Right lung (tissue), 5 donors: ENCODE data around the gene PTPRD. TPM values are rescaled to one million over a fixed set of nuclear protein-coding genes. Genes with fewer than 3 reads are reported as not detected.

Experiments used
- DNase-seq, 2 donors: peaks; one replicate each; pipeline ENCODE4 v3.0.0-alpha.2; 2013
- polyA plus RNA-seq, 5 donors: library from polyadenylated mRNA; unstranded; fragments of 120-200 nt; gene quantifications; one replicate each; pipeline versions ENCODE4 v1.2.1 to v1.2.3, GENCODE V29; 2013; ENCODE audit warnings: inconsistent platforms in 1 of 5, low replicate concordance in 1 of 5; ENCODE audit not compliant: insufficient read length in 5 of 5, insufficient read depth in 1 of 5

The PTPRD gene
- polyA plus RNA-seq, 5 donors = 117 to 156 (median 130) TPM

DNA sequence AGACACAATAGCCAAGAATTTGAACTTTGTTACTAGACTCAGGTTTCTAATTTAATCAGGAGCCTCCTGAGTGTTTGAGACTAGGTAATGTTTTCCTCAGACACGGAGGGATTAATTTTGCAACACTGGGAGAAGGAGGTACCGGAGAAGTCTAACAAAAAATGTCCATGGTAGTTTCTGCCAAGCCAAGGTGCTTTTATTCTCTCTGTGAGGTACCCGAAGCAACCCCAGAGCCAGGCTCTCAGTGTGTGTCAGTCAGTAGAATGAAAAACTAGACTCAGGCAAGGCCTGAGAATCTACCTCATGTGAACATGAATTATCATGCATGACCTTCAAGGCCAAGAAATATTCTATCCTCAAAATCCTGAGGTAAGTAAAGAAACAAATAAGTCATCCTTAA lies 1832.4 kb downstream of the PTPRD start:
- no peak for DNase-seq

- DNase-seq = no peak
Observed at GRCh38 chr9:8779478-8779877, 1833.3 kb downstream of the PTPRD start.

DNA sequence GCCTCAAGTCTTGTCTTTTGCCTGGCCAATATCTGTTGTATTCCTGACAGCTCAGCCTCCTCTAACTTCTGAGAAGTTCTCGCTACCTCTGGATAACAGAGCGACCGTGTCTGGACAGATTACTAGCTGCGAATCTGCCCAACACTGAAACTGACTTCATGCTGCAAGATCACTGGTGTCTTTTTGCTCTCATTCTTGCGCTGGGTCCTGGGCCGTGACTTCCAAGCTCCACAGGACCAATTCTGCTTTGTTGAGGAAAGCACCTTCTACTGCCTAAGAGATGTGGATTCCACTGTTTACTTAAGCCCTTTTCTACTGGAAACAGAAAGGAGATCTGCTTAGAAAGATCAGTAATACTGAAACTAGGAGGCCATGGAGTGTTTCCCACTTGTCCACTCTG lies 1834.4 kb downstream of the PTPRD start:
- DNase-seq = no peak

DNA sequence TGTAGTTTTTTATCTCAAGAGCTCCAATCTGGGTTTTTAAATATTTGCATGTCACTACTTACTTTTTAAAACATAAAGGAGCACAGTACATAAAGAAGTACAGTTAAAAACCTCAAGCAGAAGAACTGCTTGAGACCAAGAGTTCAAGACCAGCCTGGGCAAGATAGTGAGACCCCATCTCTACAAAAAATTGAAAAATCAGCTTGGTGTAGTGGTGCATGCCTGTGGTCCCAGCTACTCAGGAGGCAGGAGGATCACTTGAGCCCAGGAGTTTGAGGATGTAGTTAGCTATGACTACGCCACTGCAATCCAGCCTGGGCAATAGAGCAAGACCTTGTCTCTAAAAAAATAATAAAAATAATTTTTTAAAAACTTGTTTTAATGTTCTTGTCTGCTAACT lies 1840.5 kb downstream of the PTPRD start:
- no peak for DNase-seq

DNA sequence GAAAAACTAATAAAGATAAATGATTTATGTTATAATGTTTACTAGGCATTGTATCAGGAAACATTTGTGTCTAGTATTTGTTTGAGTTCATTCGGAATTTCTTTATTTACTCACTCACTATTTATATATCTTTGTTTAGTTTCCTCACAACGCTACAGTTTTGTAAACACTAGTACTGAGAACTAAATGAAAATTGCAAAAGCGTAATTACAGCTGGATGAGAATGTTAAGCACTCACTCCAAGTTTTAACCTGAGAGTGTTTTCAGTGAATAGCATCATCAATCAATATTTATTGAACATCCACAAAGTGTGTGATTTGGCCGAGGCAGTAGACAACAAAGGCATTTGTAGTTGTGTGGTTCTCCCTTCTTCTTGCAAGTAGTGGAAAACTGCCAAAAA lies 1843.6 kb downstream of the PTPRD start:
- DNase-seq = peak; percentile 31 to 57

DNA sequence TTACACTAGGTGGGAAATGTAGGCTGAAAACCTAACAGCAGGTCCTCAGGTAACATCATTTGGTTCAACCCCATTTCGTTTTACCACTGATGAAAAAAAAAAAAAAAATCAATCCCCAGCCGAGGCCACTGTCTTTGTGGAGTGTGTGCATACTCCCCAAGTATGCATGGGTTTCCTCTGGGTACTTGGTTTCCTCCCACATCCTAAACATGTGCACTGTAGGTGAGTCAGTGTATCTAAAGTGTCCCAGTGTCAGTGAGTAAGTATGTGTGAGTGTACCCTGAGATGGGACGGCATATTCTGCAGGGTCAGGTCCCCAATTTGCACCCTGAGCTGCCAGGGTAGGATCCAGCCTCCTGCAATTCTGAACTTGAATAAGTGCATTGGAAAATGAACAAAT lies 1846.7 kb downstream of the PTPRD start:
- no peak for DNase-seq

GRCh38 chr9:8764051-8764450 lies 1848.8 kb downstream of the PTPRD start:
- DNase-seq = peak; percentile 55 to 60

GRCh38 chr9:8762479-8763085 lies 1850.2 kb downstream of the PTPRD start:
- DNase-seq = no peak

DNA sequence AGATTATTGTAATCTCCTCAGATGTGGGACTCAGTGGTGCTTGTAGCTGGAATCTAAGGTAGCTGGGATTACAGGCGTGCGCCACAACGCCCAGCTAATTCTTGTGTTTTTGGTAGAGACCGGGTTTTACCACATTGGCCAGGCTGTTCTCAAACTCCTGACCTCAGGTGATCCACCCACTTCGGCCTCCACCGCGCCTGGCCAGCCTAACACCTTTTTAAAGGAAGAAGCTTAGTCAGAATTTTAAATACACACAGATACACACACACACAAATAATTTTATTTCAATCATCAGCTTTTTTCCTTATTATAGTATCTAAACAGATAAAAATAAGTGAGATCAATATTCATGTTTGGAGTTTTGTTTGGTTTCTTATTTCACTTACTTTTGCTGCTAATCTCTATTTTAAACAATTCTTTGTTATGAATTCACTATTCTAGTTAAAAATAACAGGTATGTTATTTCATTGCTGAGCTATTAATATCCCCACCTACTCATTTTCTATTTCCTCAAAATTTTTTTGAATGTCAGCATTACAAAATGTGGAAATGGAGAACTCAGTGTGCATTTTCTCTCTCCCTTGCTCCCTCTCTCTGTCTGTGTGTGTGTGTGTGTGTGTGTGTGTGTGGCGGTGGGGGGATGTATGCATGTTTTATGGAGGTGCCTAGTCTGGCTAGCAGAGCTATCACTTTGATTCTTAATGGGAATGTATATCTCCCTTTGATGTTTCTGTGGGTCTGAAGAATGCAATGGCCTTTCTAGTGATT lies 1852.6 kb downstream of the PTPRD start:
- no peak for DNase-seq

DNA sequence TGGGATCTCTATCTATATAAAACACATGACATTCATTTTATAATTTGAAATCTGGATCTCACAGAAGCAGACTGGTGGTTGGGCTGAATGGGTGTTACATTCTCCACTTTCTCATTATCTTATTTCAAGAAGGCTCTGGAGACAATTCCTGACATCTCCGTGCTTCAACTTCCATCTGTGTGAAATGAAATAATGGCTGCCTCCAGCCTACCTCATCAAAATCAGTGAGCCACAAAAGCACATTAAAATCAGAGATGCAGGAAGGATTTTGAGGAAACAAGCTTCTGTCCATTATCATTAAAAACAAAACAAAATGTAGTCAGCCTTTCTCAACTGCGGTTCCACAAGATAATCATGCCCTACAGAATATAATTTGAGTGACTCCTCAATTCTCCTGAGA lies 1854.9 kb downstream of the PTPRD start:
- DNase-seq = no peak

GRCh38 chr9:8754751-8755150 lies 1858.1 kb downstream of the PTPRD start:
- DNase-seq = no peak

GRCh38 chr9:8751406-8751930 lies 1861.3 kb downstream of the PTPRD start:
- no peak for DNase-seq

DNA sequence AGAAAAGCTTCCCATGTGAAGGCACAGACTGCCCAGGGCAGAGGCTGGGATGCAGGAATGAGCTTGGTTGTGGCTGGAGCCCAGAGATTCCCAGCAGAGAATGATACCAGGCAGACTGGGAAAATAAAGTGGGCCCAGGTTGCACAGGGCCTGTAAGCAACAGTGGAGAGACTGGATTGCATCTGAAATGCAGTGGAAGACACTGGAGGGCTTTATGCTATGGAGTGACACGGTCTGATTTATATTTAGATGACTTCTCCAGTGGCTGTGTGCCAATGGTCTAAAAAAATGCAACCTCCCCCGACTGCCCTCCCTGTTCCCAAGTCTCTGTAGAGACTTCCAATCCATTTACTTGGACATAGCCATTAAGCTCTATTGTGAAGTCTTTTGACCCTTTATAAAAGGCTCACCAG lies 1862.2 kb downstream of the PTPRD start:
- DNase-seq = peak in 1 of 2 donors; percentile 37

GRCh38 chr9:8745347-8745746 lies 1867.5 kb downstream of the PTPRD start:
- no peak for DNase-seq

DNA sequence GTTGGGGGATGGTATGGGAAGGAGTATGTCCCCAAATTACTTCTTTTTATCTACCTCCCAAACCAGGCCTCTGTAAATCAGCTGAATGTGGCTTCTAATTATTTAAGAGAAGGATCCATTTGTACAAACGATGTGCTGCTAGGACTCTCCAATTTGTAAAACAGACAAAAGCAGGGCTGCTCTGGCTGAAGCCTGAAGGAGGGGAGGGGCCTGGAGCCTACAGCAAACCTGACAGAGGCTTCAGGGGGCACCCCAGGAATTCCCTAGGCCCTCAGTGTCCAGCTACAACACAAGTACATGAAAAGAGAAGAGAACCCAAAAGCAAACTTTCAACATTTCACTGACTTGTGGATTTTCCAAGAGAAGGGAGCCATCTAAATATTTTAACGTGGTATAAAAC lies 1873.9 kb downstream of the PTPRD start:
- DNase-seq = no peak

DNA sequence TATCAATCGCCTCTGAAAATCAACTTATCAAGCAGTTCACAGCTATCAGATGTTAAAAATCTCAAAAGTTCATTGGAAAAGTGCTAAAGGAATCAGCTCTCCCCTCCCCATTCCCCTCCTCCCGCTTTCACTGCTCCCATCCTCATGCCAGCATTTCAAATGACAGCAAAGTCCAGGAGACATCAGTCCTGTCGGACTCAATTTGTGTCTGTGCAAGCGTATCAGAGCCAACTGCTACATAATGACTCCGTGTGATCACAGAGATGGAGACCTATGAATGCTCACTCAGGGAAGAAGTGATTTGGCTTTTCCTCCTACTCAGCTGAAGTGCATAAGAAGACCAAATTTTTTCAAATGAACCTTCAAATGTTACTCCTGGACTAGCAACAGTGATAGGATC lies 1876.0 kb downstream of the PTPRD start:
- DNase-seq = no peak

GRCh38 chr9:8734760-8735159 lies 1878.0 kb downstream of the PTPRD start:
- no peak for DNase-seq

DNA sequence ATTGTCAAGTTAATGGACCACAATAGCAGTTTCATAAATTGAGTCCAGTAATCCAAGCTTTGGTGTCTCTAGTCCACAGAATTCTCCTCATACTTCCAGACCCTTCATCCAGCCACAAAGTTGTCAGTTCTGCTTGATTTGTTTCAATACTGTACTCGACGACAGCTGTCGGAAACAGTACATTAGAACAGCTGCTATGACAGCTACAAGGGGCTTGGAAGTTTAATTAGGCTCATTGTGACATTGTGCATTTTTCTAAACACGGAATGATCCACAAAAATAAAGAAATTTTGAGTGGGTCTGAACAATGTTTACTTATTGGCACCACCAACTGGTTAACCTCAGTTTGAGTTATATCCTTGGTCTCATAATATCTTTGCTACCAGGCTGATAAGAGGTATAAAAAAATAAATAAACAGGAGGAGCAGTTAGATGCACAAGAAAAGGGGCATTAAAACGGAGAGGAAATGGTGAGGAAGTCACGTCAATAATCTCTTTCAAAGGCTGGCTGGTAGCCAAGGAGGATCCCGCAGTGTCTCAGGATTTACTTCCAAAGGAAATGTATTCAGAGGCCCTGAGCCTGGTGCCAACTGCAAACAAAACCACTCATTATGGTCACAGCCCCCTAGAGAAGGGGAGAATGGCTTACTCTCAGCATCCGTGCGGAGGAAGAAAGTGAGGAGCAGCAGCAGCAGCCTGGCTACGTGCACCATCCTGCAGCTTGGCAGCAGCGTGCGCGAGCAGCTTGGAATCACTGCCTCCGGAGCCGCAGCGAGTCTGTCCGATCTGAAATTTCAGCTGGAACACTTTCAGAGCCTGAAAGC lies 1879.5 kb downstream of the PTPRD start:
- DNase-seq = peak; percentile 41 to 49

- DNase-seq = no peak
Observed at GRCh38 chr9:8732367-8733075, 1880.3 kb downstream of the PTPRD start.

DNA sequence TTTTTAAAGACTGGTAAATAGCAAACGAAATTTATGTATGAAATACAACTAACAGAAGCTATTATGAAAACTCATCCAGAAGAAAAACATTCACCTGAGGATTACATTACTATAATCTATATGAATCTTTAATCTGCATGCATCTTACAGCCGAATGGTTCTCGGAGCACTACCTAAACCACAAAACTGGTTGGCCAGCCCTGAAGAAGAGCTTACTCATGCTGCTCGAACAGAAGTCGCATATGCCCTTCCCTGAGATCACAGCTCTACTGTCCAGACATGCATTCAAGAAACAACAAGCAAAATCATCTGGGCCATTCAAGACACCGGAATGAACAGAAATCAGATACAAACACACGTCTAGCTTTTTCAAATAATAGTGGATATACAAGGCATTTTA lies 1882.2 kb downstream of the PTPRD start:
- no peak for DNase-seq

DNA sequence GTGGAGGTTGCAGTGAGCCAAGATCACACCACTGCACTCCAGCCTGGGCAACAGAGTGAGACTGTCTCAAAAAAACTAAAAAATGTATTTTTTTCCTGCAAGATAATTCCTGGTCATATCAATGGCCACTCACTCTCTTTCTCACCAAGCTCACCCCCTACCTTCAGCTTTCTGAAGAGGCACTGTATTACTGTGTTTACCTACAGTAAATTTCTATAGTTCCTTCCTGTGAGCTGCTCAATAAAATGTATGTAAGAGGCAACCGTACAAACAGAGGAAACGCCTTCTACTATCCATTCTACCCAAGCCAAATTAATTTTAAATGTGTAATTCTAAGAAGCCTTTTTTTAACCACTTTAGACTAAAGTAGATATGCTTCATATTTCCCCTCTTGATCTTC lies 1883.9 kb downstream of the PTPRD start:
- no peak for DNase-seq

DNA sequence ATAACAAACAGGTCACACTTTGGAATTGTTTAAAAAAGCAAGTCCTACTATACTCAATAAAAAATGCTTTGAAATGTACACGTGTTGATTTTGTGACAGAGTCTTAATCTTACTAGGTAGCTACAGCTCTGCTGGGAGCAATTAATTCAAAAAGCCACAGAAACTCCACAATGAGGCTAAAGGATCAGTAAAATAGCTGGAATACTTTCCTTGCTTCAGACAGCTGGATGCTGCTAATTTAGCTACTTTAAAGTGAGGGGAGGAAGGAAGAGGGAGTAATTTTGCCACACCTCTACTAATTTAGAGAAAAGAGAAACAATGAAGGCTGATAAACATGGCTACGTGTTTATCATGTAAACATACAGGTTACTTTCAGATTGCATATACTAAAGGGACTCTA lies 1885.6 kb downstream of the PTPRD start:
- no peak for DNase-seq
